Mesothelial cell of epicardium (in vitro differentiated cells): Measurements from ENCODE around the gene MAPK1IP1L. TPM values are rescaled to one million over a fixed set of nuclear protein-coding genes. Genes with fewer than 3 reads are reported as not detected.
A peak's percentile ranks its signal among the peaks of the same experiment; 100 is the strongest.

ENCODE experiments used
- DNase-seq, 2 experiments: peaks; one replicate each; pipeline ENCODE4 v3.0.0; 2021; ENCODE audit warnings: low spot score in 2 of 2; ENCODE audit not compliant: unreplicated experiment in 2 of 2
- H3K27ac Mint-ChIP-seq: 2 replicates; pipeline ENCODE4 v1.8.0; 2021; ENCODE audit warnings: mixed read lengths
- H3K27me3 Mint-ChIP-seq: 2 replicates; pipeline ENCODE4 v1.8.0; 2021; ENCODE audit warnings: low read depth, mixed read lengths
- H3K36me3 Mint-ChIP-seq: 2 replicates; pipeline ENCODE4 v1.8.0; 2021; ENCODE audit warnings: mixed read lengths
- H3K4me1 Mint-ChIP-seq: 2 replicates; pipeline ENCODE4 v1.8.0; 2021; ENCODE audit warnings: mixed read lengths
- H3K4me3 Mint-ChIP-seq: 2 replicates; pipeline ENCODE4 v1.8.0; 2021; ENCODE audit warnings: mild to moderate bottlenecking, moderate library complexity, mixed read lengths
- H3K9me3 Mint-ChIP-seq: 2 replicates; pipeline ENCODE4 v1.8.0; 2021; ENCODE audit warnings: mixed read lengths
- CTCF ChIP-seq: fragments of 200-600 bp; sonication (generic); IDR thresholded peaks from one replicate; pipeline ENCODE4 v1.5.0; 2021; ENCODE audit warnings: antibody characterized with exemption; ENCODE audit not compliant: unreplicated experiment
- total RNA-seq: library from RNA; stranded (reverse); gene quantifications from 3 replicates; pipeline ENCODE4 v1.2.1, GENCODE V29; 2021

The MAPK1IP1L gene
- total RNA-seq, 1 donor from 2014 or later: 120 TPM

GRCh38 chr14:55085060-55085660, 33.7 kb downstream of the MAPK1IP1L start:
- DNase-seq: no peak
- no peaks in the 10 kb centered on the region for H3K9me3 Mint-ChIP-seq
- H3K36me3 Mint-ChIP-seq: no peaks in the 10 kb centered on the region
- H3K27me3 Mint-ChIP-seq: no peaks in the 10 kb centered on the region
- no peak for TF ChIP-seq CTCF
- peaks cover 5% of the 10 kb centered on the region for H3K4me1 Mint-ChIP-seq
- H3K27ac Mint-ChIP-seq: no peak overlapping the region
- no peak overlapping the region for H3K4me3 Mint-ChIP-seq

GRCh38 chr14:55086938-55087337, 35.5 kb downstream of the MAPK1IP1L start:
- H3K27ac Mint-ChIP-seq: no peak overlapping the region
- H3K27me3 Mint-ChIP-seq: no peaks in the 10 kb centered on the region
- no peaks in the 10 kb centered on the region for H3K36me3 Mint-ChIP-seq
- H3K4me1 Mint-ChIP-seq: peaks cover 13% of the 10 kb centered on the region
- TF ChIP-seq CTCF: no peak
- no peak for DNase-seq
- H3K4me3 Mint-ChIP-seq: no peak overlapping the region
- no peaks in the 10 kb centered on the region for H3K9me3 Mint-ChIP-seq

GRCh38 chr14:55088356-55088755, 36.9 kb downstream of the MAPK1IP1L start:
- Mint-ChIP-seq H3K4me1 (peaks cover 15% of the 10 kb centered on the region), H3K9me3 (no peaks in the 10 kb centered on the region), H3K27ac (no peak overlapping the region), H3K36me3 (no peaks in the 10 kb centered on the region), H3K4me3 (no peak overlapping the region), H3K27me3 (no peaks in the 10 kb centered on the region)
- no peak for DNase-seq
- TF ChIP-seq CTCF: no peak

- Mint-ChIP-seq H3K9me3 (no peaks in the 10 kb centered on the region), H3K4me1 (peaks cover 22% of the 10 kb centered on the region), H3K27me3 (no peaks in the 10 kb centered on the region), H3K36me3 (no peaks in the 10 kb centered on the region), H3K4me3 (no peak overlapping the region), H3K27ac (peak overlapping the region; percentile 43)
- DNase-seq: no peak
- no peak for TF ChIP-seq CTCF
These were observed 40.9 kb downstream of the MAPK1IP1L start for GRCh38 chr14:55092341-55092740.

- DNase-seq: no peak
- Mint-ChIP-seq H3K9me3 (no peaks in the 10 kb centered on the region), H3K4me1 (peaks cover 21% of the 10 kb centered on the region), H3K36me3 (no peaks in the 10 kb centered on the region), H3K27me3 (no peaks in the 10 kb centered on the region), H3K4me3 (no peak overlapping the region), H3K27ac (peak overlapping the region; percentile 73)
- no peak for TF ChIP-seq CTCF
These were observed 43.1 kb downstream of the MAPK1IP1L start for GRCh38 chr14:55094292-55095157.
